SKM-1 (cell line): ENCODE measurements around the gene NUP188.
"Not testable (repeated sequence)": the region's sequence is repeated elsewhere in the genome, so short reads cannot be mapped to it uniquely, and the experiment has no call there.

ENCODE experiments used
- DNase-seq: peaks from one replicate; lab custom pipeline; 2025; ENCODE audit not compliant: unreplicated experiment; lab: John Stamatoyannopoulos, UW

Gene NUP188

DNA sequence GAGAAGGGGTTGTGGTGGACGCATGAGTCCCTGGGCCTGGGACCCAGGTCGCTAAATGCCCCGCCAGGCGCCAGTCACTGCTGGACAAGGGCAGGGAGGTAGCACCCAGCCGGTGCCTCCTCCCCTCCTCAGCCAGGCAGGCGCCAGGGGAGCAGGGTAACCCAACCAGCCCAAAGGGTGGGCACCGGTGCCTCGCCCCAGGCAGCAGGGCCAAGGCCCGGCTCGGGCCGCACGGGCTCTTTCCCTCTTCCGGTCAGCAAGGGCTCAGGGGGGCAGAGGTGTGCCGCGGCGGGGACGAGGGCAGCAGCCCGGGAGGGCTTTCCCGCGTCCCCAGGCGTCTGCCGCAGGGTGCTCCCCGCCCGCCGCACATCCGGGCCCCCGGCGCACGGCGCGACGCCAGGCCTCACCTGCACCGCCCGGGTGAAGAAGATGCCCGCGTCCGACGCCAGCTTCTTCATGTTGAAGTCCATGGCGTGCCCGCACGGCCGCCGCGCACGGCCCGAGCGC lies 80.2 kb downstream of the NUP188 start:
- no peak for DNase-seq

DNA sequence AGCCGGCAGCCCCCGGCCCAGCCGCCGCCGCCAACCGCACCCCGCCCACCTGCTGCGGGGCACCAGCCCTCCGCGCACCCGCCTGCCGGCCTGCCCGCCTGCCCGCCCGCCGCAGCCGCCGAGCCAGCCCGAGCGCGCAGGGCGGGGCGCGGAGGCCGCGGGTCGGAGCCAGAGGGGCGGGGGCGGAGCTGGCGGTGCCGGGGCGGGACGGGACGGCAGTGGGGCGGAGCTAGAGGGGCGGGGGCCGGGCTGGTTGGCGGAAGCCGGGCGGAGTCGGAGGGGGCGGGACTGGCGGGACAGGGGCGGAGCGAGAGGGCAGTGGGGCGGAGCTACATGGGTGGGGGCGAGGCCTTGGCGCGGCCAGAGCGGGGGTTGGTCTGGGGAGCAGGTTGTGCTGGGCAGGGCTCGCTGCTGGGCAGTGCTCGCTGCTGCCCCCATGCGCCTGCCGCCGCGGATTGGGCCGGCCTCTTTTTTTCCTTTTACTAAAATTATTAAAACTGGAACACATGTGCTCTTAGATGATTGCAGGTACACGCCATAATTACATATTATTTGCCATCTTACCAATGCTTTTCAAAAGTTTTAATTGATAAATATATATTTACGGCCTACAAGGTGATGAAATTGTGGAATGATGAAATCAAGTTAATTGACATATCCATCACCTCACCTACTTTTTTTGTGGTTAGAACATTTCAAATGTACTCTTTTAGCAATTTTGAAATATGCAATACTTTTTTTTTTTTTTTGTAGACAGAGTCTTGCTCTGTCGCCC lies 80.9 kb downstream of the NUP188 start, which contains the start of gene SH3GLB2:
Gene SH3GLB2 (minus strand): TSS at position 140 of the 775 bp plus-strand sequence. CDS start 177 bp downstream, outside the sequence.
- DNase-seq: peak; percentile 87

- DNase-seq: no peak
Measured at GRCh38 chr9:129030191-129030590, 82.7 kb downstream of the NUP188 start.

DNA sequence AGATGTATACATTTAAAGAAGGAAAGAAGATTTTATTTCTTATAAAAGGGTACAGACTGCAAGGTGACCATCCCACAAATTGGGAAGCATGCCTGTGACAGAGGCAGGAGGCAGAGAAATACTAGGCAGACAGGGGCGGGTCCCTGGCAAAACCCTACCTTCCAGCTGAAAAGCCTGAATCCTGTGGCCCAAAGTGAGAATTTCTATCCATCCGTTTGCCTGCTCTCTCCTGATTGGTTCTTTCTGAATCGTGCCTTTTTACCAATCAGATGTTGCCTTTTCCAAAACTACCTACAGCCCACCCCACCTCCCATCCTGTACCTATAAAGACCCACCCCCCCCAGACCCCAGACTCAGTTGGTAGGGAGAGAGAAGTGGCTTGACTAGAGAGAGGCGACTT lies 84.0 kb downstream of the NUP188 start:
- no peak for DNase-seq

DNA sequence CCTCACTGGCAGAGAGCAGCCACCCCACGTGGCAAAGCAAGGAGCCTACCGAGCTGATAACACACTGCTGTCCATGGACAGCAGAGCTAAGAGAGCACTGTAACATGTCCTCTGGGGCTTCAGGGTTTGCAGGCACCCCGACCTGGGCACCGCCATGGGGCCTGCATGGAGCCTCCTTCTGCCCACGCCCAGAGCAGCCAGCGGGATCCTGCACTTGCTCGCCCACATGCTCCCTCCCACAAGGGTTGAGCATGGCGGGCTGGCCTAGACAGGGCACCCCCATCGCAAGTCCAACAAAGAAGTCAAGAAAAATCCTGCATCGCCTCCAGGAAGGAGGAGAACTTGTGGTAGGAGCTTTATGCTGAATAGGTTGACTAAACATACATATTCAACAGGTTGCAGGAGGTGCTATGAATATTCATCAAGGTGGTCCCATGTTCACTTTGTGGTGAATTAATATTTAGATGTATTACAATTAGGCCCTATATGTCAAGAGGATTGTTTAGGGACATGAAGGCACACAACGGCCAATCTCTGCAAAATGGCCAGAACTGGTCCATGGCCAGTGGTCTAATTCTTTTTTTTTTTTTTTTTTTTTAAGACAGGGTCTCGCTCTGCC lies 85.2 kb downstream of the NUP188 start:
- no peak for DNase-seq

- no peak for DNase-seq
Measured at GRCh38 chr9:129033216-129033615, 85.7 kb downstream of the NUP188 start.

DNA sequence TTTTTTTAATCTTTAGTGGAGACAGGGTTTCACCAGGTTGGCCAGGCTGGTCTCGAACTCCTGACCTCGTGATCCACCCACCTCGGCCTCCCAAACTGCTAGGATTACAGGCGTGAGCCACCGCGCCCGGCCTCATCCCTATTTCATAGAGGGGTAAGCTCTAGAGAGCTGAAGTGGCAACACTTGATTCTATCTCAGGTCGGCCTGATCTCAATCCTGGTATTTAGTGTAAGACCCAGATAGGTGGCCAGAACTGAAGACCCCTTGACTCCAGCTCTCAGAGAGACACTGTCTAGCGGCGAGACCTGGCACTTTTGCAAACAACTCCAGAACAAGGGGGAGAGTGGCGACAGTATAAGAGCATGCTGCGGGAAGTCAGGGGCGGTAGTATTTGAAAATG lies 88.3 kb downstream of the NUP188 start:
- not testable (repeated sequence) for DNase-seq

- peak; percentile 97 for DNase-seq
Measured at GRCh38 chr9:129036241-129036922, 88.9 kb downstream of the NUP188 start, which contains the start of gene MIGA2. TSS of gene MIGA2 (plus strand) at chr9:129036626. CDS start at chr9:129040595, 3,969 bp downstream.

GRCh38 chr9:129036923-129037766 lies 89.6 kb downstream of the NUP188 start:
- no peak for DNase-seq

- no peak for DNase-seq
Measured at GRCh38 chr9:129037767-129038098, 90.2 kb downstream of the NUP188 start.

DNA sequence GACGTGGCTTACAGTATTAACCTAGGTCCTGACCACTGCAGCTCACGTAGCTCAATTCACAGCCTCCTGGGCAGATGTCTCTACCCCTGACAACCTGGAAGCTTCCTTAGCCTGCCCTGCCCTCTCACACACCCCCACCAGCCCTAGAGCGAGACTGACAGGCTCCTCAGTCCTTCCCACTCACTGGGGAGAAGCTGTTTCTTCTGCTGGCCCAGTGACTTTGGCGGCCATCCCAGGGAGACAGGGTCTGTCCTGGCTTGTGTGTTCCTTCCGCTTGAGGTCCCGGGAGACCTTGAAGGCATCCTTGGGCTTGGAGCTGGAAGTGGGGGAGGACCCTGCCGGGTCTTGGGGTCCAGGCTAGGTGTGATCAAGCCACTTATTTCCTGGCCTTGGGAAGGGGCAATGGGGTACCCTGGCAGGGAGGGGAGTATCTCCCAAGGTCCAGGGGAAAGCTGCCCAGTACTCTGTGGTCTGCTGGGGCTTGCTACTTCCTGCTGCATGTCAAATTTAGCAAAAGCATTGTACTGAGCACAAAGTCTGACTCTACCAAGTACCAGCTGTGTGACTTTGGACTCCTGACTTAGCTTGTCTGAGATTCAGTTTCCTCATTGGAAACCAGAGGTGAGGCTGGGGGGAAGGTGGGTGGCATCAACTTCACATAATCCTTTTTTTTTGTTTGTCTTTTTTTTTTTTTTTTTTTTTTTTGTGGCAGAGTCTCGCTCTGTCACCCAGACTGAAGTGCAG lies 90.8 kb downstream of the NUP188 start:
- no peak for DNase-seq

DNA sequence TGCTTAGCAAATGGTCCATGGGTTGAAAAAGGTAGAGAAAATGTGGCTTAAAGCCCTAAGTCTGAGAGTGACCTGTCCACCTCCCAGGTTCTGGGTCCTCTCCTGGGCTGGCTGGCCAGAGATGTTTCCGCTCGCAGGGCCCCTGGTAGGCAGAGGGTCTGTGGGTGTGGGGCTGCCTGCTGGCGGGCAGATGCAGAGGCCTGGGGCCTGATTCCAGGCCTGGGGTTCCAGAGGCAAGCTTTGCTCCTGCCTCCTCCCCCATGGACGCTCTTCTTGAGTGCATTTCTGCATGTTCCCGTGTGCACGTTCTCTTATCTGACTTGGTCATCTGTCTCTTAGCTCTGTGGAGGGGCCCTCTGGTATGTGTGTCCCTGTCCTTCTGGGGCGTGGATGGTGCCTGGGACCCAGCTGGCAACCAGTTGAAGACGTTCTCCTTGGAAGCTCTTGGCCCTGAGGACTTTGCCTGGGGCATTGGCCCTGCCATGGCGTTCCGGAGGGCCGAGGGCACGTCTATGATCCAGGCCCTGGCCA lies 92.7 kb downstream of the NUP188 start:
- no peak for DNase-seq

GRCh38 chr9:129042016-129042415 lies 94.5 kb downstream of the NUP188 start:
- no peak for DNase-seq

GRCh38 chr9:129052592-129052991 lies 105.1 kb downstream of the NUP188 start:
- no peak for DNase-seq

- no peak for DNase-seq
Measured at GRCh38 chr9:129053020-129053419, 105.5 kb downstream of the NUP188 start.

GRCh38 chr9:129054163-129054851 lies 106.8 kb downstream of the NUP188 start:
- DNase-seq: no peak
